Esophagus squamous epithelium (tissue), 5 donors: Measurements from ENCODE around the gene KCNG4. TPM values are rescaled to one million over a fixed set of nuclear protein-coding genes. Genes with fewer than 3 reads are reported as not detected.
A peak's percentile ranks its signal among the peaks of the same experiment; 100 is the strongest.

Experiments used
- DNase-seq: peaks from one replicate; lab custom pipeline; 2025; lab: John Stamatoyannopoulos, UW
- H3K27ac ChIP-seq, 4 donors: fragments of 200-600 bp; sonication (generic); one replicate each; pipeline ENCODE4 v1.5.1; 2016 to 2019; ENCODE audit warnings: mild to moderate bottlenecking in 1 of 4
- H3K27me3 ChIP-seq, 4 donors: fragments of 200-600 bp; sonication (generic); 1 replicate in 3 of 4; 2 replicates in 1 of 4; pipeline versions ENCODE4 v1.5.1 to v1.6.0; 2017 to 2021; ENCODE audit warnings: antibody characterized with exemption in 1 of 4
- H3K36me3 ChIP-seq, 3 donors: fragments of 200-600 bp; sonication (generic); one replicate each; pipeline ENCODE4 v1.5.1; 2016 to 2019
- H3K4me1 ChIP-seq, 3 donors: fragments of 200-600 bp; sonication (generic); one replicate each; pipeline ENCODE4 v1.5.1; 2017 to 2019
- H3K4me3 ChIP-seq, 4 donors: fragments of 200-600 bp; sonication (generic); 1 replicate in 3 of 4; 2 replicates in 1 of 4; pipeline ENCODE4 v1.5.1; 2016 to 2019; ENCODE audit warnings: mild to moderate bottlenecking in 2 of 4, moderate library complexity in 1 of 4
- H3K9me3 ChIP-seq, 3 donors: fragments of 200-600 bp; sonication (generic); one replicate each; pipeline ENCODE4 v1.5.1; 2016 to 2019
- CTCF ChIP-seq, 6 experiments: fragments of 450-650 bp in 4 of 6; fragments of 200-600 bp in 2 of 6; sonication (generic) in 2 of 6; IDR thresholded peaks; one replicate each; pipeline ENCODE4 v1.5.1; 2016 to 2019; ENCODE audit warnings: antibody characterized with exemption in 6 of 6, mild to moderate bottlenecking in 4 of 6, moderate library complexity in 4 of 6
- POLR2A ChIP-seq, 4 donors: fragments of 450-650 bp; IDR thresholded peaks; one replicate each; pipeline ENCODE4 v1.6.1; 2017; ENCODE audit warnings: antibody characterized with exemption in 4 of 4, mild to moderate bottlenecking in 4 of 4, moderate library complexity in 3 of 4
- WGBS, 2 donors: methylation state at CpG; one replicate each; pipeline ENCODE4 v1.1.5; 2018; 5-methylcytosine and 5-hydroxymethylcytosine counted together
- intact Hi-C: fragments of 100-400 bp; cut with DNase I; formaldehyde crosslinking; loops from one replicate; pipeline ENCODE4 v1.15.0; 2022
- small RNA-seq, 4 donors: library from RNA; depleted of rRNA; stranded (forward); fragments of <200 nt; gene quantifications; one replicate each; pipeline ENCODE3, GENCODE V24; 2016
- total RNA-seq, 4 donors: library from RNA; depleted of rRNA; stranded (reverse); fragments of >200 nt; gene quantifications; one replicate each; pipeline ENCODE4 v1.1.0, GENCODE V29; 2016
- donor health status: DM: yes; HTN: yes; CAD: no.

The KCNG4 gene
- total RNA-seq, 4 donors from 2014 or later, result not detected

GRCh38 chr16:84176192-84177053 lies 63.4 kb downstream of the KCNG4 start:
- H3K36me3 ChIP-seq, result peaks cover 19 to 36% (median 21%) of the 10 kb centered on the region in 3 donors
- H3K27me3 ChIP-seq, result no peaks in the 10 kb centered on the region
- no peak for DNase-seq
- H3K27ac ChIP-seq, result peak overlapping the region; percentile 60 to 87 (median 78)
- TF ChIP-seq CTCF (IDR thresholded peaks at IDR 0.05) (no peak), POLR2A (IDR thresholded peaks at IDR 0.05) (no peak)
- no peaks in the 10 kb centered on the region for H3K9me3 ChIP-seq
- H3K4me3 ChIP-seq, result peak overlapping the region in 1 of 4 donors; percentile 12
- intact Hi-C loops, result no loop called here
- H3K4me1 ChIP-seq, result peaks cover 20 to 52% (median 28%) of the 10 kb centered on the region in 3 donors
- 33 to 38% methylated on average over 3 to 11 of the region's 18 CpGs for WGBS, 2 donors

GRCh38 chr16:84175350-84176081 lies 64.3 kb downstream of the KCNG4 start:
- intact Hi-C loops, result no loop called here
- no peak overlapping the region for H3K4me3 ChIP-seq
- H3K27me3 ChIP-seq, result no peaks in the 10 kb centered on the region
- WGBS, 2 donors, result 29 to 41% methylated on average over 7 to 10 of the region's 10 CpGs
- DNase-seq, result no peak
- peak overlapping the region in 2 of 4 donors; percentile 14 to 85 for H3K27ac ChIP-seq
- TF ChIP-seq CTCF (IDR thresholded peaks at IDR 0.05) (peak; percentile 36 to 90 (median 74)), POLR2A (IDR thresholded peaks at IDR 0.05) (no peak)
- H3K4me1 ChIP-seq, result peaks cover 20 to 45% (median 28%) of the 10 kb centered on the region in 3 donors
- H3K36me3 ChIP-seq, result peaks cover 11 to 27% (median 11%) of the 10 kb centered on the region in 3 donors
- no peaks in the 10 kb centered on the region for H3K9me3 ChIP-seq

GRCh38 chr16:84174396-84174795 lies 65.4 kb downstream of the KCNG4 start:
- Histone ChIP-seq H3K9me3 (no peaks in the 10 kb centered on the region), H3K36me3 (peaks cover 4 to 16% (median 4%) of the 10 kb centered on the region in 3 donors), H3K4me3 (no peak overlapping the region), H3K4me1 (peaks cover 20 to 41% (median 28%) of the 10 kb centered on the region in 3 donors), H3K27me3 (no peaks in the 10 kb centered on the region), H3K27ac (no peak overlapping the region)
- WGBS, 2 donors, result 61 to 74% methylated on average over 7 to 11 of the region's 11 CpGs
- TF ChIP-seq CTCF (IDR thresholded peaks at IDR 0.05) (no peak), POLR2A (IDR thresholded peaks at IDR 0.05) (no peak)
- intact Hi-C loops, result no loop called here
- no peak for DNase-seq

GRCh38 chr16:84169765-84170310 lies 70.0 kb downstream of the KCNG4 start:
- no peak for TF ChIP-seq POLR2A (IDR thresholded peaks at IDR 0.05)
- TF ChIP-seq CTCF (IDR thresholded peaks at IDR 0.05), result no peak
- Histone ChIP-seq H3K4me1 (peaks cover 0 to 3% (median 0%) of the 10 kb centered on the region in 3 donors), H3K9me3 (no peaks in the 10 kb centered on the region), H3K27me3 (peaks cover 0 to 5% (median 0%) of the 10 kb centered on the region in 4 donors), H3K4me3 (no peak overlapping the region), H3K27ac (no peak overlapping the region), H3K36me3 (no peaks in the 10 kb centered on the region)
- intact Hi-C loops, result no loop called here
- WGBS, 2 donors, result 65 to 76% methylated on average over 9 to 10 of the region's 11 CpGs
- DNase-seq, result no peak

Small RNA genes lying within 50 kb of the gene (small RNA-seq; reads per million reads assigned to genes)
- 0 reads per million in 4 donors for gene RNA5SP433

Other genes starting within 250 kb of the KCNG4 start
- not detected for gene SLC38A8, start 197.2 kb downstream of the KCNG4 start, total RNA-seq
- 10 to 100 TPM; 36.3 to 77.6 (median 53.0) TPM for gene MBTPS1, start 123.1 kb downstream of the KCNG4 start, total RNA-seq
- 1 to 10 TPM; 5.0 to 9.7 (median 8.6) TPM for gene HSDL1, start 94.8 kb downstream of the KCNG4 start, total RNA-seq
- under 1 TPM in 1 of 4 donors, not detected in 3; under 0.01 TPM for gene DNAAF1, start 94.7 kb downstream of the KCNG4 start, total RNA-seq
- gene TAF1C, start 53.0 kb downstream of the KCNG4 start, total RNA-seq, result 10 to 100 TPM; 23.9 to 43.7 (median 32.1) TPM
- 1 to 10 TPM in 3 of 4 donors, not detected in 1; 1.1 to 4.2 (median 1.9) TPM for gene ADAD2, start 48.9 kb downstream of the KCNG4 start, total RNA-seq
- gene WFDC1, start 54.9 kb upstream of the KCNG4 start, total RNA-seq, result 1 to 10 TPM; 2.3 to 7.6 (median 5.0) TPM
- 10 to 100 TPM in 1 of 4 donors, 1 to 10 TPM in 3; 1.1 to 25.8 (median 5.6) TPM for gene ATP2C2, start 128.5 kb upstream of the KCNG4 start, total RNA-seq